GM19025 (cell line): ENCODE results near the gene TCP11X1.
"Not testable (repeated sequence)": the region's sequence is repeated elsewhere in the genome, so short reads cannot be mapped to it uniquely, and the experiment has no call there.

Experiments used
- ATAC-seq: cut with Tn5 transposase; IDR thresholded peaks from one replicate; pipeline ENCODE4 v1.9.1; 2021; ENCODE audit warnings: mild to moderate bottlenecking, low read depth, moderate library complexity; ENCODE audit not compliant: unreplicated experiment

The TCP11X1 gene

GRCh38 chrX:102214986-102215385, at the start of gene TCP11X1:
Gene TCP11X1, plus strand, starts transcription at chrX:102215301.
- ATAC-seq: not testable (repeated sequence)

DNA sequence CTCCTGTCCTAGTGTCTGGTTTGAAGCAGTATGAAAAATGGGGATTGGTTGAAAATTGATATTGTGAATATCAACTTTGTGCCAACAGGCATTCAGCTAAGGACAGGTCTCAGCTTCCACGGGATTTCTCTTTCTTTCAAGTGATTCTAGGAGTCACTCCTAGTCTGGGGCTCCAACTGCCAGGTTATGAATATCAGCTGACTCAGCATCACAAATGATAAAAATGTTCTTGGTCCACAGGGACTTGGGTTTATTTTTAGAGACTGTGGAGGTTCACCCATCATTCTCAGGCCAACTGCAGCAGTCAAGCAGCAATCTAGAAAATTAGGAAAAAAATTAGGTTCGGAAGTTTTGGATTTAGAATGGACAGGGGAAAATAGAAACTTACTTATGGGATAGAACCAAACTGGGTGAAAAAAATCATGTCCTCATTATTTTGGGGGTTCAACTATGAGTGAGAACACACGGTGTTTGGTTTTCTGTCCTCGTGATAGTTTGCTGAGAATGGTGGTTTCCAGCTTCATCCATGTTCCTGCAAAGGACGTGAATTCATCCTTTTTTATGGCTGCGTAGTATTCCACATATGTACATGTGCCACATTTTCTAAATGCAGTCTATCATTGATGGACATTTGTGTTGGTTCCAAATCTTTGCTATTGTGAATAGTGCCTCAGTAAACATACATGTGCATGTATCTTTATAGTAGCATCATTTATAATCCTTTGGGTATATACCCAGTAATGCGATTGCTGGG, 29.0 kb upstream of the TCP11X1 start:
- no peak for ATAC-seq

GRCh38 chrX:102207940-102208339, 7.2 kb upstream of the TCP11X1 start:
- not testable (repeated sequence) for ATAC-seq

DNA sequence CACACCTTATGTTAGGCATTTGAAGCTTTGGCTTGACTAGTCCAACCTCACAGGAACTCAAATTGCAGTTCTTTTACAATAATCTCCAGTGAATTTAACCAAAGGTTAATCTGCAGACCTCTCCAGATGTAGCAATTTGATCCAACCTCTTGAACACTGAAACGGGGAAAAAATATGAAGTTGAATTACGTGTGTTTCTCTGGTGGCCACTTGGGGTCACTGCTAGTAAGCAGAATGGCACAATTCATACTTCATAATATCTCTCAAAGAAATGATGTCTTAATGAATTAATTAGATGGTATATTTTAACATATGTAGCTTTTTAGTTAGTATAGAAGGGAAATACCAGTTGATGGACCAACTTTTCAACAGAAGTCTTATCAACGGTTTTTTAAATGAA, 1.4 kb downstream of the TCP11X1 start:
- ATAC-seq: not testable (repeated sequence)

- not testable (repeated sequence) for ATAC-seq
Observed at GRCh38 chrX:102235678-102236077, 20.6 kb downstream of the TCP11X1 start.

GRCh38 chrX:102240265-102240664, 25.2 kb downstream of the TCP11X1 start:
- not testable (repeated sequence) for ATAC-seq

DNA sequence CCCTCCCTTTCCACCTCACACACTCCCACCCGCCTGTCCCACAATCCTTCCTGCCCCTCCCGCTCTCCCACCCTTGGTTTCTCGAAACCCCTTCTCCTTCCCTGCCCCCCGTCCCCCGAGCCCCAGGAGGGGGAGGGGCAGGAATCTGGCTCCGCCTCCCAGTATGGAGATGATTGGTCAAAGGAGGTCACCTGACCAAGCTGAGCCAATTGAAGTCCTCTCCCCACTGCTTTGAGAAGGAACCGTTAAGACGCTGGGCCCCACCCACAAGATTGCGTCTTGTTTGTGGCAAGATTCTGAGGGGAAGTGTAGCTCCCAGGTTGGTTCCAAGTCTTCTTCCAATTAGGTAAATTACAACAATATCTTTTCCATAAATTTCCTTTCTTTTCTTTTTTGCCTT, 31.8 kb downstream of the TCP11X1 start, which contains the start of gene NXF2:
NXF2 (plus strand) TSS at position 275 of the 400 bp plus-strand sequence. CDS start 59,912 bp downstream, outside the sequence.
- ATAC-seq: not testable (repeated sequence)

GRCh38 chrX:102272231-102272630, 57.1 kb downstream of the TCP11X1 start:
- ATAC-seq: not testable (repeated sequence)
